Bronchial smooth muscle cell (primary cell): ENCODE measurements around the gene CCDC138. TPM values are rescaled to one million over a fixed set of nuclear protein-coding genes. Genes with fewer than 3 reads are reported as not detected.

Experiments
- total RNA-seq: library from RNA; depleted of rRNA; stranded (reverse); fragments of >200 nt; gene quantifications from 2 replicates; pipeline ENCODE4 v1.2.1, GENCODE V29; 2014

CCDC138 gene
- total RNA-seq, result 2.5 and 2.8 TPM in 2 replicates

GRCh38 chr2:108786354-108787215 lies at the start of gene CCDC138:
Gene CCDC138 (plus strand): TSS chr2:108786771. CDS start chr2:108786823, 52 bp downstream.

Other genes with a start within 250 kb of the CCDC138 start
- 37.6 and 53.4 TPM in 2 replicates for gene RANBP2, start 67.3 kb upstream of the CCDC138 start, total RNA-seq
- gene EDAR, start 202.4 kb downstream of the CCDC138 start, total RNA-seq, result not detected in 2 replicates